ENCODE measurements around the gene PLAC8L1. TPM values are rescaled to one million over a fixed set of nuclear protein-coding genes. Genes with fewer than 3 reads are reported as not detected.

PLAC8L1 gene
- total RNA-seq, 1 experiment from 2014 or later = 0.77 TPM

DNA sequence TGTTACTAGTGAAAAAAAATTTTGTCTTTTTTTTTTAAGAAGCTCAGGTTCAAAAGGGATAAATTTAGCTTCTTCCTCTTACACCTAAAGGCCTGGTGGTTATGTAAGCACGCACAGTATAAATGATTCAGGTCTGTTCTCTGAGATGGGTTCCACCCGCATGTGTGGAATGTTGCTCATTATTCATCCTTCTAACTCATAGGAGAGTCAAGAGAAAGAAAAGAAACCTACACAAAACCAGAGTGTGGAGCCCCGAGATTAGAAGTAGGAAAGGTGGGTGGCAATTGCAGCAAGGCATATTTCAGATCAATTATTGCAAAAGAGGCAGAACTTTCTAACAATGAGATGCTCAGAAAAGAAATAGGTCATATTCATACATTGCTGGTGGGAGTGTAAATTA lies 13.5 kb downstream of the PLAC8L1 start:
- H3K4me3 Mint-ChIP-seq = no peak overlapping the region
- no peaks in the 10 kb centered on the region for H3K27me3 Mint-ChIP-seq (ENCODE audit: low read depth)
- H3K36me3 Mint-ChIP-seq = no peaks in the 10 kb centered on the region
- ChIA-PET CTCF (interaction anchor here (0.6 kb wide), 1 partner anchor 118 kb away, joined by 3 read pairs; no protein-coding TSS in a partner anchor), POLR2A (no interaction called here)
- no peak overlapping the region for H3K27ac Mint-ChIP-seq
- H3K9me3 Mint-ChIP-seq = no peaks in the 10 kb centered on the region
- DNase-seq (ENCODE audit: low spot score) (no peak), ATAC-seq (no peak)
- TF ChIP-seq, protein P1, sequence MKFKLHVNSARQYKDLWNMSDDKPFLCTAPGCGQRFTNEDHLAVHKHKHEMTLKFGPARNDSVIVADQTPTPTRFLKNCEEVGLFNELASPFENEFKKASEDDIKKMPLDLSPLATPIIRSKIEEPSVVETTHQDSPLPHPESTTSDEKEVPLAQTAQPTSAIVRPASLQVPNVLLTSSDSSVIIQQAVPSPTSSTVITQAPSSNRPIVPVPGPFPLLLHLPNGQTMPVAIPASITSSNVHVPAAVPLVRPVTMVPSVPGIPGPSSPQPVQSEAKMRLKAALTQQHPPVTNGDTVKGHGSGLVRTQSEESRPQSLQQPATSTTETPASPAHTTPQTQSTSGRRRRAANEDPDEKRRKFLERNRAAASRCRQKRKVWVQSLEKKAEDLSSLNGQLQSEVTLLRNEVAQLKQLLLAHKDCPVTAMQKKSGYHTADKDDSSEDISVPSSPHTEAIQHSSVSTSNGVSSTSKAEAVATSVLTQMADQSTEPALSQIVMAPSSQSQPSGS (CRISPR knock-in tag; IDR thresholded peaks at IDR 0.05; ENCODE audit: borderline replicate concordance, low read depth) = no peak
- TF ChIP-seq, protein P2, sequence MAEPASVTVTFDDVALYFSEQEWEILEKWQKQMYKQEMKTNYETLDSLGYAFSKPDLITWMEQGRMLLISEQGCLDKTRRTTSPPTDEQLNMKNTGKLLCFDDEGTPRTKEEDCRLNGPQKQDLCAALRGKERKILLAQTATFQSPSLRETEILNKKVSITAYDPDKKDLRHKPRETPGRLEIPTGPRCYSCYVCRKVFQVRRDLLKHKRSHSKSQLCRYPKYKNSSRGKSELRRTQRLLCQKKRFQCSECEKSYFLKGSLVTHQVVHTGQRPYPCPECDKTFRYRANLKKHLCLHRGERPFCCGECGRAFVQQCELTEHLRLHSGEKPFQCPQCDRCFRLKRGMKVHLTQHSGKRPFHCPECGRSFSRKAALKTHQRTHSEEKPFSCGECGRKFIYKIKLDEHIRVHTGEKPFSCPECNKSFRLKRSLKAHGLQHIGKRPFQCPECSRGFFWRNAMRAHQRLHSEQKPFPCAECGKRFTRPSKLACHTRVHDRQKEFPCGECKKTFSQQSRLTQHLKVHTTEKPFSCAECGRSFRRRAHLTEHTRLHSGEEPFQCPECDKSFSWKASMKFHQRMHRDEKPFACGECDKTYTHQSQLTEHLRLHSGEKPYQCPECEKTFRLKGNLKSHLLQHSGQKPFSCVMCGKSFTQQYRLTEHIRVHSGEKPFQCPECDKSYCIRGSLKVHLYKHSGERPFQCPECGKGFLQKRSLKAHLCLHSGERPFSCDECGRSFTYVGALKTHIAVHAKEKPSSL (CRISPR knock-in tag; conservative IDR thresholded peaks at IDR 0.05) = no peak
- TF ChIP-seq SOX15 (CRISPR knock-in tag; IDR thresholded peaks at IDR 0.05) (no peak), ZNF423 (CRISPR knock-in tag; IDR thresholded peaks at IDR 0.05) (no peak), FOXP1 (CRISPR knock-in tag; IDR thresholded peaks at IDR 0.05; ENCODE audit: borderline replicate concordance) (no peak), ZNF121 (CRISPR knock-in tag; IDR thresholded peaks at IDR 0.05) (no peak), IRF2 (CRISPR knock-in tag; IDR thresholded peaks at IDR 0.05; ENCODE audit: borderline replicate concordance, low read depth) (no peak), ZNF263 (CRISPR knock-in tag; IDR thresholded peaks at IDR 0.05; ENCODE audit: low read depth) (no peak), NFE2L1 (CRISPR knock-in tag; IDR thresholded peaks at IDR 0.05) (no peak), GRHL2 (CRISPR knock-in tag; IDR thresholded peaks at IDR 0.05; ENCODE audit: insufficient replicate concordance, severe bottlenecking) (no peak), NFATC4 (CRISPR knock-in tag; IDR thresholded peaks at IDR 0.05) (no peak), TEAD1 (CRISPR knock-in tag; IDR thresholded peaks at IDR 0.05) (no peak)
- TF ChIP-seq, protein P3, sequence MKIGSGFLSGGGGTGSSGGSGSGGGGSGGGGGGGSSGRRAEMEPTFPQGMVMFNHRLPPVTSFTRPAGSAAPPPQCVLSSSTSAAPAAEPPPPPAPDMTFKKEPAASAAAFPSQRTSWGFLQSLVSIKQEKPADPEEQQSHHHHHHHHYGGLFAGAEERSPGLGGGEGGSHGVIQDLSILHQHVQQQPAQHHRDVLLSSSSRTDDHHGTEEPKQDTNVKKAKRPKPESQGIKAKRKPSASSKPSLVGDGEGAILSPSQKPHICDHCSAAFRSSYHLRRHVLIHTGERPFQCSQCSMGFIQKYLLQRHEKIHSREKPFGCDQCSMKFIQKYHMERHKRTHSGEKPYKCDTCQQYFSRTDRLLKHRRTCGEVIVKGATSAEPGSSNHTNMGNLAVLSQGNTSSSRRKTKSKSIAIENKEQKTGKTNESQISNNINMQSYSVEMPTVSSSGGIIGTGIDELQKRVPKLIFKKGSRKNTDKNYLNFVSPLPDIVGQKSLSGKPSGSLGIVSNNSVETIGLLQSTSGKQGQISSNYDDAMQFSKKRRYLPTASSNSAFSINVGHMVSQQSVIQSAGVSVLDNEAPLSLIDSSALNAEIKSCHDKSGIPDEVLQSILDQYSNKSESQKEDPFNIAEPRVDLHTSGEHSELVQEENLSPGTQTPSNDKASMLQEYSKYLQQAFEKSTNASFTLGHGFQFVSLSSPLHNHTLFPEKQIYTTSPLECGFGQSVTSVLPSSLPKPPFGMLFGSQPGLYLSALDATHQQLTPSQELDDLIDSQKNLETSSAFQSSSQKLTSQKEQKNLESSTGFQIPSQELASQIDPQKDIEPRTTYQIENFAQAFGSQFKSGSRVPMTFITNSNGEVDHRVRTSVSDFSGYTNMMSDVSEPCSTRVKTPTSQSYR (CRISPR knock-in tag; IDR thresholded peaks at IDR 0.05) = no peak
- H3K4me1 Mint-ChIP-seq = no peaks in the 10 kb centered on the region

DNA sequence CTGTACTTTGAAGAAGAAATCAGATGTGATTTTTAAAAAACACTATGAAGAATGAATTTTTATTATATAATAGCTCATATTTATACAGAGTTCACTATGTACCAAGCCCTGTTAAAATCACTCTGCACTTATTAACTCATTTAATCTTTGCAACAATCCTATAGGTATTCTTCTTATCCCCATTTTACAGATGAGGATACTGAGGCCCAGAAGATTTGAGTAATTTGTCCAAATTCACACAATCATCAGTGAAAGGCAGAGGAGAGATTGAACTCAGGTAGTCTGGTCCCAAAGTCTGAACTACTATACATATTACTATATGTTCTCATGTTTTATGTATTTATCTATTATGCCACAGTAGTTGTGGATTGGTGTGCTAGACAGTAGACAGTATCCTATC lies 16.1 kb downstream of the PLAC8L1 start:
- Mint-ChIP-seq H3K36me3 (no peaks in the 10 kb centered on the region), H3K27me3 (ENCODE audit: low read depth) (no peaks in the 10 kb centered on the region), H3K4me1 (no peaks in the 10 kb centered on the region), H3K4me3 (no peak overlapping the region), H3K27ac (no peak overlapping the region), H3K9me3 (no peaks in the 10 kb centered on the region)
- no peak for DNase-seq (ENCODE audit: low spot score)
- CTCF ChIA-PET = interaction anchor here (1.1 kb wide), 1 partner anchor 12 kb away, joined by 3 read pairs; no protein-coding TSS in a partner anchor
- POLR2A ChIA-PET = no interaction called here
- no peak for ATAC-seq
- TF ChIP-seq SOX15 (CRISPR knock-in tag; IDR thresholded peaks at IDR 0.05) (no peak), FOXK1 (CRISPR knock-in tag; IDR thresholded peaks at IDR 0.05) (no peak), KAT7 (CRISPR knock-in tag; IDR thresholded peaks at IDR 0.05; ENCODE audit: borderline replicate concordance) (no peak), GTF2I (CRISPR knock-in tag; conservative IDR thresholded peaks at IDR 0.05) (no peak), HMGA2 (CRISPR knock-in tag; IDR thresholded peaks at IDR 0.05) (no peak), CBFB (CRISPR knock-in tag; IDR thresholded peaks at IDR 0.05; ENCODE audit: low read depth) (no peak), IRF2 (CRISPR knock-in tag; IDR thresholded peaks at IDR 0.05; ENCODE audit: borderline replicate concordance, low read depth) (no peak), SMAD3 (CRISPR knock-in tag; IDR thresholded peaks at IDR 0.05; ENCODE audit: borderline replicate concordance) (no peak), NFE2L1 (CRISPR knock-in tag; IDR thresholded peaks at IDR 0.05) (no peak)
- TF ChIP-seq, protein P3 (CRISPR knock-in tag; IDR thresholded peaks at IDR 0.05) = no peak
- TF ChIP-seq, protein P4, sequence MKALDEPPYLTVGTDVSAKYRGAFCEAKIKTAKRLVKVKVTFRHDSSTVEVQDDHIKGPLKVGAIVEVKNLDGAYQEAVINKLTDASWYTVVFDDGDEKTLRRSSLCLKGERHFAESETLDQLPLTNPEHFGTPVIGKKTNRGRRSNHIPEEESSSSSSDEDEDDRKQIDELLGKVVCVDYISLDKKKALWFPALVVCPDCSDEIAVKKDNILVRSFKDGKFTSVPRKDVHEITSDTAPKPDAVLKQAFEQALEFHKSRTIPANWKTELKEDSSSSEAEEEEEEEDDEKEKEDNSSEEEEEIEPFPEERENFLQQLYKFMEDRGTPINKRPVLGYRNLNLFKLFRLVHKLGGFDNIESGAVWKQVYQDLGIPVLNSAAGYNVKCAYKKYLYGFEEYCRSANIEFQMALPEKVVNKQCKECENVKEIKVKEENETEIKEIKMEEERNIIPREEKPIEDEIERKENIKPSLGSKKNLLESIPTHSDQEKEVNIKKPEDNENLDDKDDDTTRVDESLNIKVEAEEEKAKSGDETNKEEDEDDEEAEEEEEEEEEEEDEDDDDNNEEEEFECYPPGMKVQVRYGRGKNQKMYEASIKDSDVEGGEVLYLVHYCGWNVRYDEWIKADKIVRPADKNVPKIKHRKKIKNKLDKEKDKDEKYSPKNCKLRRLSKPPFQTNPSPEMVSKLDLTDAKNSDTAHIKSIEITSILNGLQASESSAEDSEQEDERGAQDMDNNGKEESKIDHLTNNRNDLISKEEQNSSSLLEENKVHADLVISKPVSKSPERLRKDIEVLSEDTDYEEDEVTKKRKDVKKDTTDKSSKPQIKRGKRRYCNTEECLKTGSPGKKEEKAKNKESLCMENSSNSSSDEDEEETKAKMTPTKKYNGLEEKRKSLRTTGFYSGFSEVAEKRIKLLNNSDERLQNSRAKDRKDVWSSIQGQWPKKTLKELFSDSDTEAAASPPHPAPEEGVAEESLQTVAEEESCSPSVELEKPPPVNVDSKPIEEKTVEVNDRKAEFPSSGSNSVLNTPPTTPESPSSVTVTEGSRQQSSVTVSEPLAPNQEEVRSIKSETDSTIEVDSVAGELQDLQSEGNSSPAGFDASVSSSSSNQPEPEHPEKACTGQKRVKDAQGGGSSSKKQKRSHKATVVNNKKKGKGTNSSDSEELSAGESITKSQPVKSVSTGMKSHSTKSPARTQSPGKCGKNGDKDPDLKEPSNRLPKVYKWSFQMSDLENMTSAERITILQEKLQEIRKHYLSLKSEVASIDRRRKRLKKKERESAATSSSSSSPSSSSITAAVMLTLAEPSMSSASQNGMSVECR (CRISPR knock-in tag; IDR thresholded peaks at IDR 0.05; ENCODE audit: borderline replicate concordance) = no peak
